ENCODE measurements around the gene BMF.
"Not testable (repeated sequence)": the region's sequence is repeated elsewhere in the genome, so short reads cannot be mapped to it uniquely, and the experiment has no call there.

DNA sequence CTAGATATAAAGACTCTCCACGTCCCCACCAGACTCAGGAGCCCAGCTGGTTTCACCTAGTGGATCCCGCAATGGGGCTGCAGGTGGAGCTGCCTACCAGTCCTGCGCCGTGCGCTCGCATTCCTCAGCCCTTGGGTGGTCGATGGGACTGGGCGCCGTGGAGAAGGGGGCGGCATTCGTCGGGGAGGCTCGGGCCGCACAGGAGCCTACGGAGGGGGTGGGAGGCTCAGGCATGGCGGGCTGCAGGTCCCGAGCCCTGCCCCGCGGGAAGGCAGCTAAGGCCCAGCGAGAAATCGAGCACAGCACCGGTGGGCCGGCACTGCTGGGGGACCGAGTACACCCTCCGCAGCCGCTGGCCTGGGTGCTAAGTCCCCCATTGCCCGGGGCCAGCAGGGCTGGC is 34.0 kb downstream of the BMF start:
- not testable (repeated sequence) for TF ChIP-seq CTCF, POLR2AphosphoS5 (IDR thresholded peaks at IDR 0.05)

Data from breast epithelium (tissue), 3 donors.